B cell (primary cell): ENCODE results near the gene CACNA2D4. TPM values are rescaled to one million over a fixed set of nuclear protein-coding genes. Genes with fewer than 3 reads are reported as not detected.

Experiments
- ATAC-seq: fragments of 200-7000 bp; cut with Tn5 transposase; one replicate; pipeline ENCODE4 v1.10.0; 2021; ENCODE audit warnings: low read depth, mild to moderate bottlenecking, moderate number of reproducible peaks, moderate library complexity
- CTCF ChIA-PET: fragments of 350-600 bp; sonication (Branson Sonifier 250); formaldehyde crosslinking; loops from one replicate; lab custom pipeline; 2021; ENCODE audit warnings: antibody characterized with exemption, inconsistent platforms; lab: Charles Lee
- POLR2A ChIA-PET: fragments of 350-600 bp; sonication (Branson Sonifier 250); formaldehyde crosslinking; loops from one replicate; lab custom pipeline; 2021; ENCODE audit warnings: antibody characterized with exemption; lab: Charles Lee
- DNase-seq: peaks from one replicate; pipeline ENCODE4 v3.0.0; 2013
- H2AFZ ChIP-seq: 2 replicates; pipeline ENCODE4 v1.6.1; 2012; ENCODE audit warnings: mild to moderate bottlenecking, low read depth, low read length; ENCODE audit not compliant: insufficient read depth, poor library complexity, severe bottlenecking
- H3K27ac ChIP-seq, 2 donors: 1 replicate in 1 of 2; 2 replicates in 1 of 2; pipeline ENCODE4 v1.5.1; 2012 to 2013; ENCODE audit warnings: low read length in 2 of 2, mild to moderate bottlenecking in 2 of 2, moderate library complexity in 1 of 2
- H3K27me3 ChIP-seq, 4 experiments: fragments of 200-600 bp in 1 of 4; sonication (generic) in 1 of 4; replicated peaks in 1 of 4; 1 replicate in 2 of 4; 2 replicates in 2 of 4; pipeline versions ENCODE4 v1.6.1 to v1.7.0; 2013 to 2016; ENCODE audit warnings: low read length in 3 of 4, mild to moderate bottlenecking in 2 of 4, mixed read lengths in 1 of 4, moderate library complexity in 1 of 4; ENCODE audit not compliant: insufficient read depth in 4 of 4, control insufficient read depth in 3 of 4; ENCODE audit errors: control extremely low read depth in 1 of 4
- H3K36me3 ChIP-seq, 2 experiments: replicated peaks in 1 of 2; 1 replicate in 1 of 2; 2 replicates in 1 of 2; pipeline versions ENCODE4 v1.6.1 to v1.7.1; 2013; ENCODE audit warnings: low read length in 1 of 2; ENCODE audit not compliant: insufficient read depth in 2 of 2, control insufficient read depth in 1 of 2; ENCODE audit errors: control extremely low read depth in 1 of 2, extremely low read depth in 1 of 2
- H3K4me1 ChIP-seq, 2 donors: fragments of 200-600 bp in 1 of 2; sonication (generic) in 1 of 2; 1 replicate in 1 of 2; 2 replicates in 1 of 2; pipeline versions ENCODE4 v1.5.1 to v1.6.1; 2013 to 2017; ENCODE audit warnings: low read length in 2 of 2; ENCODE audit not compliant: control insufficient read depth in 2 of 2, insufficient read depth in 2 of 2
- H3K4me2 ChIP-seq: replicated peaks from 2 replicates; pipeline ENCODE3; 2012; ENCODE audit warnings: mild to moderate bottlenecking, low read depth, low read length; ENCODE audit not compliant: poor library complexity, severe bottlenecking
- H3K4me3 ChIP-seq, 5 experiments: fragments of 200-600 bp in 1 of 5; sonication (generic) in 1 of 5; 1 replicate in 3 of 5; 2 replicates in 2 of 5; pipeline versions ENCODE4 v1.5.1 to v1.7.0; 2011 to 2016; ENCODE audit warnings: low read length in 4 of 5, mild to moderate bottlenecking in 4 of 5, low read depth in 2 of 5, control low read depth in 1 of 5, moderate library complexity in 1 of 5; ENCODE audit not compliant: insufficient read depth in 1 of 5; ENCODE audit errors: control extremely low read depth in 1 of 5, extremely low read depth in 1 of 5
- H3K79me2 ChIP-seq: fragments of 200-600 bp; sonication (generic); one replicate; pipeline ENCODE4 v1.6.0; 2016; ENCODE audit warnings: low read length; ENCODE audit not compliant: control insufficient read depth, insufficient read depth
- H3K9ac ChIP-seq: fragments of 200-600 bp; sonication (generic); 2 replicates; pipeline ENCODE4 v1.6.1; 2017; ENCODE audit warnings: mild to moderate bottlenecking, low read length, moderate library complexity
- H3K9me3 ChIP-seq, 3 donors: one replicate each; pipeline versions ENCODE4 v1.6.1 to v1.7.1; 2013; ENCODE audit warnings: low read length in 2 of 3; ENCODE audit not compliant: control insufficient read depth in 2 of 3, insufficient read depth in 1 of 3; ENCODE audit errors: control extremely low read depth in 1 of 3
- H4K20me1 ChIP-seq: 2 replicates; pipeline ENCODE4 v1.6.0; 2012; ENCODE audit warnings: mild to moderate bottlenecking, low read length; ENCODE audit not compliant: insufficient read depth, control insufficient read depth, poor library complexity, severe bottlenecking
- H3K27ac Mint-ChIP-seq: one replicate; pipeline ENCODE4 v1.8.0; 2021; ENCODE audit warnings: mixed read lengths
- H3K27me3 Mint-ChIP-seq: one replicate; pipeline ENCODE4 v1.8.0; 2021; ENCODE audit warnings: mixed read lengths
- H3K4me1 Mint-ChIP-seq: one replicate; pipeline ENCODE4 v1.8.0; 2021; ENCODE audit warnings: mixed read lengths
- H3K4me3 Mint-ChIP-seq: one replicate; pipeline ENCODE4 v1.8.0; 2021; ENCODE audit warnings: mixed read lengths
- H3K9me3 Mint-ChIP-seq: one replicate; pipeline ENCODE4 v1.8.0; 2022; ENCODE audit warnings: mixed read lengths; ENCODE audit not compliant: insufficient read depth
- EZH2 ChIP-seq: IDR thresholded peaks from 2 replicates; pipeline ENCODE4 v1.6.1; 2012; ENCODE audit warnings: borderline replicate concordance, low read depth, mild to moderate bottlenecking, moderate library complexity, low read length; ENCODE audit not compliant: insufficient read depth, poor library complexity, severe bottlenecking
- WGBS: methylation state at CpG from one replicate; pipeline ENCODE4 v1.1.5; 2013; ENCODE audit warnings: missing lambda C conversion rate; ENCODE audit not compliant: insufficient coverage; 5-methylcytosine and 5-hydroxymethylcytosine counted together
- intact Hi-C: fragments of 100-400 bp; cut with micrococcal nuclease; formaldehyde crosslinking; loops from one replicate; pipeline ENCODE4 v1.10.0; 2022
- polyA plus RNA-seq: library from polyadenylated mRNA; depleted of rRNA; stranded (reverse); fragments of >200 nt; gene quantifications from 2 replicates; pipeline ENCODE4 v1.2.3, GENCODE V29; 2012
- total RNA-seq, 2 donors: library from RNA; stranded (reverse); fragments of 120-200 nt in 1 of 2; gene quantifications; 1 replicate in 1 of 2; 2 replicates in 1 of 2; pipeline versions ENCODE4 v1.2.3 to v1.2.4, GENCODE V29; 2013 to 2022
- TF ChIP-seq, protein P1 (sequence below): fragments of 200-600 bp; IDR thresholded peaks from one replicate; pipeline ENCODE4 v1.8.0; 2022; ENCODE audit warnings: antibody characterized with exemption, mild to moderate bottlenecking

The CACNA2D4 gene
- total and polyA plus RNA-seq, 2 donors (not counting 1 experiment from before 2014, with no cell fraction given), result 6.0 to 7.4 TPM

- Histone ChIP-seq H3K36me3 (peaks cover 0 to 19% of the 10 kb centered on the region in 2 experiments), H3K4me1 (no peaks in the 10 kb centered on the region), H4K20me1 (no peaks in the 10 kb centered on the region), H3K9ac (no peak overlapping the region), H3K9me3 (no peaks in the 10 kb centered on the region), H2AFZ (no peak overlapping the region), H3K4me2 (no peak overlapping the region), H3K4me3 (no peak overlapping the region), H3K79me2 (no peaks in the 10 kb centered on the region), H3K27me3 (no peaks in the 10 kb centered on the region), H3K27ac (no peak overlapping the region)
- no peak for TF ChIP-seq EZH2
- TF ChIP-seq, protein P1, sequence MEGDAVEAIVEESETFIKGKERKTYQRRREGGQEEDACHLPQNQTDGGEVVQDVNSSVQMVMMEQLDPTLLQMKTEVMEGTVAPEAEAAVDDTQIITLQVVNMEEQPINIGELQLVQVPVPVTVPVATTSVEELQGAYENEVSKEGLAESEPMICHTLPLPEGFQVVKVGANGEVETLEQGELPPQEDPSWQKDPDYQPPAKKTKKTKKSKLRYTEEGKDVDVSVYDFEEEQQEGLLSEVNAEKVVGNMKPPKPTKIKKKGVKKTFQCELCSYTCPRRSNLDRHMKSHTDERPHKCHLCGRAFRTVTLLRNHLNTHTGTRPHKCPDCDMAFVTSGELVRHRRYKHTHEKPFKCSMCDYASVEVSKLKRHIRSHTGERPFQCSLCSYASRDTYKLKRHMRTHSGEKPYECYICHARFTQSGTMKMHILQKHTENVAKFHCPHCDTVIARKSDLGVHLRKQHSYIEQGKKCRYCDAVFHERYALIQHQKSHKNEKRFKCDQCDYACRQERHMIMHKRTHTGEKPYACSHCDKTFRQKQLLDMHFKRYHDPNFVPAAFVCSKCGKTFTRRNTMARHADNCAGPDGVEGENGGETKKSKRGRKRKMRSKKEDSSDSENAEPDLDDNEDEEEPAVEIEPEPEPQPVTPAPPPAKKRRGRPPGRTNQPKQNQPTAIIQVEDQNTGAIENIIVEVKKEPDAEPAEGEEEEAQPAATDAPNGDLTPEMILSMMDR, result no peak
- Mint-ChIP-seq H3K9me3 (no peaks in the 10 kb centered on the region), H3K27me3 (no peaks in the 10 kb centered on the region), H3K27ac (no peak overlapping the region), H3K4me1 (no peaks in the 10 kb centered on the region), H3K4me3 (no peak overlapping the region)
- ChIA-PET POLR2A (no interaction called here), CTCF (no interaction called here)
- intact Hi-C loops, result no loop called here
- WGBS, result 97% methylated on average over 3 of the region's 5 CpGs
- ATAC-seq, result no peak
- DNase-seq, result no peak
Measured at GRCh38 chr12:1962051-1963020, 43.9 kb upstream of the CACNA2D4 start.

GRCh38 chr12:1956716-1957115 lies 38.3 kb upstream of the CACNA2D4 start:
- no peak overlapping the region for H3K27ac ChIP-seq
- H3K9me3 Mint-ChIP-seq, result no peaks in the 10 kb centered on the region
- no peak overlapping the region for H3K27ac Mint-ChIP-seq
- H2AFZ ChIP-seq, result no peak overlapping the region
- no peaks in the 10 kb centered on the region for H3K4me1 ChIP-seq
- 100% methylated on average over 1 of the region's 3 CpGs for WGBS
- H3K27me3 Mint-ChIP-seq, result no peaks in the 10 kb centered on the region
- no peak for ATAC-seq
- H3K9ac ChIP-seq, result no peak overlapping the region
- H3K27me3 ChIP-seq, result no peaks in the 10 kb centered on the region
- H3K4me2 ChIP-seq, result no peak overlapping the region
- CTCF ChIA-PET, result interaction anchor here (1.4 kb wide), 1 partner anchor 17 kb away, joined by 3 read pairs; no protein-coding TSS in a partner anchor
- no peaks in the 10 kb centered on the region for H4K20me1 ChIP-seq
- no peak for DNase-seq
- no peak overlapping the region for H3K4me3 Mint-ChIP-seq
- H3K4me1 Mint-ChIP-seq, result no peaks in the 10 kb centered on the region
- no peaks in the 10 kb centered on the region for H3K79me2 ChIP-seq
- peaks cover 2 to 22% of the 10 kb centered on the region in 2 experiments for H3K36me3 ChIP-seq
- intact Hi-C loops, result no loop called here
- TF ChIP-seq EZH2, result no peak
- TF ChIP-seq, protein P1, result no peak
- H3K9me3 ChIP-seq, result no peaks in the 10 kb centered on the region
- H3K4me3 ChIP-seq, result no peak overlapping the region
- POLR2A ChIA-PET, result no interaction called here
